H9 (cell line): ENCODE data around the gene EFCAB6. TPM values are rescaled to one million over a fixed set of nuclear protein-coding genes. Genes with fewer than 3 reads are reported as not detected.

Experiments used
- DNase-seq: peaks from one replicate; pipeline ENCODE4 v3.0.0-alpha.2; 2017
- H2AFZ ChIP-seq: one replicate; pipeline ENCODE4 v1.6.1; 2013; ENCODE audit warnings: mild to moderate bottlenecking, low read length, control low read depth, moderate library complexity
- H2AK5ac ChIP-seq: 2 replicates; pipeline ENCODE4 v1.6.1; 2013; ENCODE audit warnings: low read length, control low read depth, mixed read lengths; ENCODE audit not compliant: insufficient read length
- H2BK120ac ChIP-seq: one replicate; pipeline ENCODE4 v1.6.1; 2013; ENCODE audit warnings: low read depth, mild to moderate bottlenecking, low read length, control low read depth, inconsistent platforms; ENCODE audit not compliant: poor library complexity, severe bottlenecking
- H2BK12ac ChIP-seq: 2 replicates; pipeline ENCODE4 v1.6.1; 2013; ENCODE audit warnings: low read length, control low read depth, mixed read lengths, low read depth; ENCODE audit not compliant: insufficient read length
- H2BK15ac ChIP-seq: 2 replicates; pipeline ENCODE4 v1.6.1; 2013; ENCODE audit warnings: low read depth, low read length, control low read depth
- H2BK20ac ChIP-seq: one replicate; pipeline ENCODE4 v1.6.1; 2013; ENCODE audit warnings: low read depth, mild to moderate bottlenecking, low read length, control low read depth, inconsistent platforms; ENCODE audit not compliant: poor library complexity, severe bottlenecking
- H2BK5ac ChIP-seq: 2 replicates; pipeline ENCODE4 v1.6.1; 2013; ENCODE audit warnings: low read length, control low read depth, mixed read lengths; ENCODE audit not compliant: insufficient read length
- H3K14ac ChIP-seq: 2 replicates; pipeline ENCODE4 v1.6.1; 2013; ENCODE audit warnings: low read length, control low read depth; ENCODE audit not compliant: insufficient read depth
- H3K18ac ChIP-seq: 2 replicates; pipeline ENCODE4 v1.6.1; 2013; ENCODE audit warnings: low read depth, mild to moderate bottlenecking, mixed read lengths, low read length, control low read depth; ENCODE audit not compliant: insufficient read length
- H3K23ac ChIP-seq: 2 replicates; pipeline ENCODE4 v1.6.1; 2013; ENCODE audit warnings: low read length, control low read depth, mixed read lengths, low read depth; ENCODE audit not compliant: insufficient read length
- H3K23me2 ChIP-seq: 2 replicates; pipeline ENCODE4 v1.6.1; 2013; ENCODE audit warnings: low read depth, mild to moderate bottlenecking, mixed read lengths, low read length, control low read depth; ENCODE audit not compliant: insufficient read length, poor library complexity, severe bottlenecking
- H3K27ac ChIP-seq: 2 replicates; pipeline ENCODE4 v1.5.1; 2013; ENCODE audit warnings: low read length, control low read depth, mixed read lengths, low read depth; ENCODE audit not compliant: insufficient read length
- H3K27me3 ChIP-seq: 2 replicates; pipeline ENCODE4 v1.6.1; 2013; ENCODE audit warnings: low read length, control low read depth, inconsistent platforms; ENCODE audit not compliant: insufficient read depth
- H3K4ac ChIP-seq: 2 replicates; pipeline ENCODE4 v1.6.1; 2013; ENCODE audit warnings: low read depth, mild to moderate bottlenecking, control low read depth, inconsistent platforms, low read length, moderate library complexity
- H3K4me1 ChIP-seq: 2 replicates; pipeline ENCODE4 v1.6.1; 2013; ENCODE audit warnings: low read length, control low read depth, inconsistent platforms; ENCODE audit not compliant: insufficient read depth
- H3K4me2 ChIP-seq: 2 replicates; pipeline ENCODE4 v1.6.1; 2013; ENCODE audit warnings: low read length, control low read depth, mixed read lengths; ENCODE audit not compliant: insufficient read length, insufficient read depth
- H3K56ac ChIP-seq: 2 replicates; pipeline ENCODE4 v1.6.1; 2013; ENCODE audit warnings: low read depth, mild to moderate bottlenecking, mixed read lengths, low read length, control low read depth; ENCODE audit not compliant: insufficient read length
- H3K79me1 ChIP-seq: 2 replicates; pipeline ENCODE4 v1.6.1; 2013; ENCODE audit warnings: low read depth, mild to moderate bottlenecking, moderate library complexity, low read length, control low read depth, inconsistent platforms; ENCODE audit not compliant: insufficient read depth, poor library complexity, severe bottlenecking
- H3K79me2 ChIP-seq: 2 replicates; pipeline ENCODE4 v1.6.1; 2013; ENCODE audit warnings: low read length, control low read depth, inconsistent platforms; ENCODE audit not compliant: insufficient read depth
- H3K9ac ChIP-seq: 2 replicates; pipeline ENCODE4 v1.6.1; 2013; ENCODE audit warnings: low read length, control low read depth, mixed read lengths; ENCODE audit not compliant: insufficient read length; ENCODE audit errors: extremely low read depth
- H3K9me3 ChIP-seq: one replicate; pipeline ENCODE4 v1.6.1; 2013; ENCODE audit warnings: low read depth, low read length, inconsistent platforms; ENCODE audit not compliant: control insufficient read depth
- H3T11ph ChIP-seq: one replicate; pipeline ENCODE4 v1.6.1; 2013; ENCODE audit warnings: mild to moderate bottlenecking, low read length, control low read depth, inconsistent platforms
- H4K20me1 ChIP-seq: one replicate; pipeline ENCODE4 v1.6.1; 2013; ENCODE audit not compliant: control insufficient read depth, insufficient read length, insufficient read depth
- H4K5ac ChIP-seq: 2 replicates; pipeline ENCODE4 v1.6.1; 2013; ENCODE audit warnings: low read depth, mild to moderate bottlenecking, mixed read lengths, low read length, control low read depth; ENCODE audit not compliant: insufficient read length
- H4K8ac ChIP-seq: replicated peaks from 2 replicates; pipeline ENCODE4 v1.6.1; 2013; ENCODE audit warnings: low read length, control low read depth, mixed read lengths, low read depth; ENCODE audit not compliant: insufficient read length
- H4K91ac ChIP-seq: 2 replicates; pipeline ENCODE4 v1.6.1; 2013; ENCODE audit warnings: low read depth, mild to moderate bottlenecking, moderate library complexity, mixed read lengths, low read length, control low read depth; ENCODE audit not compliant: insufficient read length
- H3K27ac Mint-ChIP-seq, 3 experiments: 2 replicates in 2 of 3; 3 replicates in 1 of 3; pipeline ENCODE4 v1.8.0; 2020 to 2021; ENCODE audit warnings: mixed read lengths in 3 of 3, mild to moderate bottlenecking in 1 of 3, moderate library complexity in 1 of 3
- H3K27me3 Mint-ChIP-seq: 2 replicates; pipeline ENCODE4 v1.8.0; 2021; ENCODE audit warnings: low read depth, mild to moderate bottlenecking, moderate library complexity, mixed read lengths
- H3K36me3 Mint-ChIP-seq, 3 experiments: 2 replicates in 2 of 3; 3 replicates in 1 of 3; pipeline ENCODE4 v1.8.0; 2020 to 2021; ENCODE audit warnings: low read depth in 3 of 3, mixed read lengths in 3 of 3; ENCODE audit not compliant: insufficient read depth in 1 of 3
- H3K4me1 Mint-ChIP-seq, 2 experiments: 2 replicates each; pipeline ENCODE4 v1.8.0; 2020; ENCODE audit warnings: mixed read lengths in 2 of 2
- H3K4me3 Mint-ChIP-seq, 2 experiments: 2 replicates in 1 of 2; 3 replicates in 1 of 2; pipeline ENCODE4 v1.8.0; 2020 to 2021; ENCODE audit warnings: mild to moderate bottlenecking in 2 of 2, mixed read lengths in 2 of 2, moderate library complexity in 1 of 2
- H3K9me3 Mint-ChIP-seq, 2 experiments: 2 replicates in 1 of 2; 3 replicates in 1 of 2; pipeline ENCODE4 v1.8.0; 2020; ENCODE audit warnings: mild to moderate bottlenecking in 2 of 2, mixed read lengths in 2 of 2, moderate library complexity in 1 of 2
- CTCF ChIP-seq: fragments of 200-600 bp; sonication (generic); conservative IDR thresholded peaks from 3 replicates; pipeline ENCODE4 v1.8.0; 2021; ENCODE audit warnings: antibody characterized with exemption, mild to moderate bottlenecking
- WGBS: extraction: QIAGEN DNeasy Blood & Tissue Kit; methylation state at CpG from one replicate; pipeline ENCODE4 v1.1.7; 2013; ENCODE audit warnings: missing lambda C conversion rate, low lambda C conversion rate, mixed read lengths; ENCODE audit not compliant: insufficient read length; ENCODE audit errors: extremely low coverage; 5-methylcytosine and 5-hydroxymethylcytosine counted together
- total RNA-seq: library from RNA; stranded (reverse); gene quantifications from 2 replicates; pipeline ENCODE4 v1.2.1, GENCODE V29; 2021

EFCAB6 gene
- total RNA-seq, 1 experiment from 2014 or later, result 0.31 TPM

- no peak overlapping the region for H3K56ac ChIP-seq
- H3K23me2 ChIP-seq, result no peaks in the 10 kb centered on the region
- no peak overlapping the region for H3K23ac ChIP-seq
- H2BK15ac ChIP-seq, result no peak overlapping the region
- no peak overlapping the region for H4K91ac ChIP-seq
- Mint-ChIP-seq H3K27ac (no peak overlapping the region), H3K36me3 (no peaks in the 10 kb centered on the region), H3K9me3 (no peaks in the 10 kb centered on the region), H3K4me3 (no peak overlapping the region), H3K27me3 (peaks cover 6% of the 10 kb centered on the region), H3K4me1 (peaks cover 0 to 2% of the 10 kb centered on the region in 2 experiments; a peak in 1 of 4 replicates)
- no peak overlapping the region for H3K4me2 ChIP-seq
- H2AFZ ChIP-seq, result no peak overlapping the region
- H3K18ac ChIP-seq, result no peak overlapping the region
- no peaks in the 10 kb centered on the region for H3K4me1 ChIP-seq
- H3T11ph ChIP-seq, result no peak overlapping the region
- no peaks in the 10 kb centered on the region for H4K20me1 ChIP-seq
- no peak overlapping the region for H2BK12ac ChIP-seq
- H3K27me3 ChIP-seq, result peaks cover 2% of the 10 kb centered on the region; the same call in 1 of the 2 replicates
- H2AK5ac ChIP-seq, result no peak overlapping the region
- no peak overlapping the region for H2BK120ac ChIP-seq
- H3K4ac ChIP-seq, result no peak overlapping the region
- H3K79me2 ChIP-seq, result no peaks in the 10 kb centered on the region
- H3K9ac ChIP-seq, result no peak overlapping the region
- DNase-seq, result no peak
- H3K9me3 ChIP-seq, result no peaks in the 10 kb centered on the region
- no peak overlapping the region for H3K27ac ChIP-seq
- TF ChIP-seq CTCF, result no peak
- no peak overlapping the region for H2BK5ac ChIP-seq
- H3K79me1 ChIP-seq, result no peaks in the 10 kb centered on the region
- no peak overlapping the region for H3K14ac ChIP-seq
- H4K8ac ChIP-seq, result no peak overlapping the region
- no CpG with 5 or more reads among the region's 9 CpGs for WGBS
- no peak overlapping the region for H2BK20ac ChIP-seq
- H4K5ac ChIP-seq, result no peak overlapping the region
Observed at GRCh38 chr22:43776081-43776670, 35.9 kb downstream of the EFCAB6 start.
